SH-SY5Y (cell line): ENCODE results near the gene SLC4A5.

Source experiments
- GATA2 ChIP-seq: IDR thresholded peaks from 2 replicates; pipeline ENCODE4 v1.6.1; 2011; ENCODE audit warnings: mild to moderate bottlenecking, low read depth, low read length
- GATA3 ChIP-seq: IDR thresholded peaks from 2 replicates; pipeline ENCODE4 v1.6.1; 2011; ENCODE audit warnings: low read depth, mild to moderate bottlenecking, low read length, moderate library complexity

GRCh38 chr2:74281141-74281975 is 61.9 kb downstream of the SLC4A5 start:
- TF ChIP-seq GATA2 (no peak), GATA3 (no peak)
